Left ventricle myocardium inferior (tissue), 1 donor: ENCODE measurements around the gene URB1. TPM values are rescaled to one million over a fixed set of nuclear protein-coding genes. Genes with fewer than 3 reads are reported as not detected.

Source experiments
- DNase-seq: peaks from one replicate; pipeline ENCODE4 v3.0.0-alpha.2; 2020
- H3K27ac ChIP-seq: fragments of 200-600 bp; replicated peaks from 2 replicates; pipeline ENCODE4 v1.8.0; 2021
- H3K27me3 ChIP-seq: fragments of 200-600 bp; 2 replicates; pipeline ENCODE4 v1.8.0; 2021; ENCODE audit warnings: low read depth
- H3K36me3 ChIP-seq: fragments of 200-600 bp; 2 replicates; pipeline ENCODE4 v1.8.0; 2021
- H3K4me1 ChIP-seq: fragments of 200-600 bp; 2 replicates; pipeline ENCODE4 v1.8.0; 2021
- H3K4me3 ChIP-seq: fragments of 200-600 bp; 2 replicates; pipeline ENCODE4 v1.8.0; 2021; ENCODE audit warnings: mild to moderate bottlenecking, moderate library complexity
- H3K9me3 ChIP-seq: fragments of 200-600 bp; replicated peaks from 2 replicates; pipeline ENCODE4 v1.8.0; 2021
- CTCF ChIP-seq: fragments of 200-600 bp; IDR thresholded peaks from 2 replicates; pipeline ENCODE4 v1.8.0; 2021; ENCODE audit warnings: antibody characterized with exemption, mild to moderate bottlenecking, borderline replicate concordance
- intact Hi-C: fragments of 100-400 bp; cut with micrococcal nuclease; formaldehyde crosslinking; loops from one replicate; pipeline ENCODE4 v1.11.0; 2022
- total RNA-seq: library from RNA; stranded (reverse); fragmentation: NEBNext Ultra II Directional; extraction: Animal tissue kit (Norgen Biotek cat#: 25700); gene quantifications from one replicate; pipeline ENCODE4 v1.2.1, GENCODE V29; 2021
- donor health status: DM: no; HTN: yes; CAD: no; lungs with severe emphysema.

Gene URB1
- total RNA-seq, 1 donor from 2014 or later = 13.8 TPM

GRCh38 chr21:32329331-32329730 is 63.5 kb downstream of the URB1 start:
- intact Hi-C loops = no loop called here
- Histone ChIP-seq H3K27me3 (no peaks in the 10 kb centered on the region), H3K9me3 (no peaks in the 10 kb centered on the region), H3K27ac (peak overlapping the region; percentile 89), H3K4me3 (no peak overlapping the region), H3K36me3 (peaks cover 58% of the 10 kb centered on the region), H3K4me1 (peaks cover 41% of the 10 kb centered on the region)
- DNase-seq = no peak
- TF ChIP-seq CTCF = no peak

GRCh38 chr21:32328595-32328994 is 64.2 kb downstream of the URB1 start:
- TF ChIP-seq CTCF = no peak
- no peak for DNase-seq
- Histone ChIP-seq H3K4me1 (peaks cover 43% of the 10 kb centered on the region), H3K36me3 (peaks cover 58% of the 10 kb centered on the region), H3K27ac (peak overlapping the region; percentile 89), H3K4me3 (no peak overlapping the region), H3K27me3 (no peaks in the 10 kb centered on the region), H3K9me3 (no peaks in the 10 kb centered on the region)
- intact Hi-C loops = no loop called here

- intact Hi-C loops = no loop called here
- peaks cover 43% of the 10 kb centered on the region for H3K4me1 ChIP-seq
- H3K36me3 ChIP-seq = peaks cover 65% of the 10 kb centered on the region
These were observed 67.1 kb downstream of the URB1 start for GRCh38 chr21:32325706-32326105.

GRCh38 chr21:32322676-32323075 is 70.1 kb downstream of the URB1 start:
- H3K4me3 ChIP-seq = no peak overlapping the region
- peaks cover 91% of the 10 kb centered on the region for H3K36me3 ChIP-seq
- DNase-seq = no peak
- intact Hi-C loops = no loop called here
- no peak for TF ChIP-seq CTCF
- H3K4me1 ChIP-seq = peaks cover 34% of the 10 kb centered on the region
- no peaks in the 10 kb centered on the region for H3K9me3 ChIP-seq
- H3K27ac ChIP-seq = no peak overlapping the region
- no peaks in the 10 kb centered on the region for H3K27me3 ChIP-seq

More at GRCh38 chr21:32325706-32326105, 67.1 kb downstream of the URB1 start:
- Histone ChIP-seq H3K4me3 (no peak overlapping the region), H3K27ac (peak overlapping the region; percentile 89), H3K9me3 (no peaks in the 10 kb centered on the region), H3K27me3 (no peaks in the 10 kb centered on the region)
- no peak for DNase-seq
- TF ChIP-seq CTCF = no peak

GRCh38 chr21:32322103-32322502 is 70.7 kb downstream of the URB1 start:
- H3K4me3 ChIP-seq = no peak overlapping the region
- H3K36me3 ChIP-seq = peaks cover 97% of the 10 kb centered on the region
- no peaks in the 10 kb centered on the region for H3K9me3 ChIP-seq
- H3K4me1 ChIP-seq = peaks cover 28% of the 10 kb centered on the region
- no peaks in the 10 kb centered on the region for H3K27me3 ChIP-seq
- TF ChIP-seq CTCF = no peak
- DNase-seq = no peak
- H3K27ac ChIP-seq = no peak overlapping the region
- intact Hi-C loops = no loop called here

GRCh38 chr21:32321480-32321879 is 71.3 kb downstream of the URB1 start:
- peaks cover 22% of the 10 kb centered on the region for H3K4me1 ChIP-seq
- intact Hi-C loops = no loop called here
- H3K9me3 ChIP-seq = no peaks in the 10 kb centered on the region
- no peak overlapping the region for H3K4me3 ChIP-seq
- H3K36me3 ChIP-seq = peaks cover 98% of the 10 kb centered on the region
- TF ChIP-seq CTCF = no peak
- no peak overlapping the region for H3K27ac ChIP-seq
- DNase-seq = no peak
- no peaks in the 10 kb centered on the region for H3K27me3 ChIP-seq
